Measurements from ENCODE around the gene PHLDA3.
"Not testable (repeated sequence)": the region's sequence is repeated elsewhere in the genome, so short reads cannot be mapped to it uniquely, and the experiment has no call there.

Gene PHLDA3

GRCh38 chr1:201485184-201485774 is 16.3 kb upstream of the PHLDA3 start:
- DNase-seq, result no peak

GRCh38 chr1:201483373-201483949 is 14.5 kb upstream of the PHLDA3 start:
- DNase-seq, result no peak

- no peak for DNase-seq
Measured at GRCh38 chr1:201482755-201483154, 13.8 kb upstream of the PHLDA3 start.

- peak; percentile 53 for DNase-seq
Measured at GRCh38 chr1:201481761-201482493, 12.9 kb upstream of the PHLDA3 start.

GRCh38 chr1:201481004-201481380 is 12.0 kb upstream of the PHLDA3 start:
- DNase-seq, result no peak

GRCh38 chr1:201480231-201481003 is 11.4 kb upstream of the PHLDA3 start:
- peak; percentile 99 for DNase-seq

- no peak for DNase-seq
Measured at GRCh38 chr1:201479201-201479730, 10.3 kb upstream of the PHLDA3 start.

- DNase-seq, result not testable (repeated sequence)
Measured at GRCh38 chr1:201478666-201479065, 9.7 kb upstream of the PHLDA3 start.

- DNase-seq, result no peak
Measured at GRCh38 chr1:201476670-201477344, 7.8 kb upstream of the PHLDA3 start.

- DNase-seq, result no peak
Measured at GRCh38 chr1:201475915-201476669, 7.1 kb upstream of the PHLDA3 start.

- no peak for DNase-seq
Measured at GRCh38 chr1:201475130-201475529, 6.1 kb upstream of the PHLDA3 start.

- no peak for DNase-seq
Measured at GRCh38 chr1:201473296-201473695, 4.3 kb upstream of the PHLDA3 start.

- not testable (repeated sequence) for DNase-seq
Measured at GRCh38 chr1:201472321-201472720, 3.3 kb upstream of the PHLDA3 start.

GRCh38 chr1:201471772-201472171 is 2.8 kb upstream of the PHLDA3 start:
- no peak for DNase-seq

- no peak for DNase-seq
Measured at GRCh38 chr1:201470581-201470980, 1.6 kb upstream of the PHLDA3 start.

- no peak for DNase-seq
Measured at GRCh38 chr1:201469645-201470074, 672 bp upstream of the PHLDA3 start.

- no peak for DNase-seq
Measured at GRCh38 chr1:201468501-201468843, 516 bp downstream of the PHLDA3 start.

GRCh38 chr1:201466492-201466891 is 2.5 kb downstream of the PHLDA3 start:
- DNase-seq, result no peak

GRCh38 chr1:201465698-201466290 is 3.2 kb downstream of the PHLDA3 start:
- DNase-seq, result no peak

GRCh38 chr1:201463071-201463552 is 5.9 kb downstream of the PHLDA3 start:
- no peak for DNase-seq

GRCh38 chr1:201461645-201462441 is 7.1 kb downstream of the PHLDA3 start:
- no peak for DNase-seq
